WTC11 (cell line): ENCODE measurements around the gene ANKFN1. TPM values are rescaled to one million over a fixed set of nuclear protein-coding genes. Genes with fewer than 3 reads are reported as not detected.

ENCODE experiments used
- ATAC-seq: fragments of 200-7000 bp; cut with Tn5 transposase; 2 replicates; pipeline ENCODE4 v1.10.0; 2021; ENCODE audit warnings: mild to moderate bottlenecking, moderate library complexity
- CTCF ChIA-PET: fragments of 300-600 bp; sonication (Branson Sonifier 250); formaldehyde crosslinking; loops from one replicate; lab custom pipeline; 2021; ENCODE audit warnings: antibody characterized with exemption; lab: Charles Lee
- POLR2A ChIA-PET: fragments of 350-600 bp; sonication (Branson Sonifier 250); formaldehyde crosslinking; loops from one replicate; lab custom pipeline; 2021; ENCODE audit warnings: antibody characterized with exemption; lab: Charles Lee
- DNase-seq: peaks from one replicate; pipeline ENCODE4 v3.0.0; 2021; ENCODE audit warnings: low spot score
- H3K27ac Mint-ChIP-seq: 2 replicates; pipeline ENCODE4 v1.8.0; 2021; ENCODE audit warnings: mixed read lengths
- H3K27me3 Mint-ChIP-seq: 2 replicates; pipeline ENCODE4 v1.8.0; 2021; ENCODE audit warnings: low read depth, mild to moderate bottlenecking, moderate library complexity, mixed read lengths
- H3K36me3 Mint-ChIP-seq: 2 replicates; pipeline ENCODE4 v1.8.0; 2021; ENCODE audit warnings: mixed read lengths
- H3K4me1 Mint-ChIP-seq: 2 replicates; pipeline ENCODE4 v1.8.0; 2022; ENCODE audit warnings: mixed read lengths
- H3K4me3 Mint-ChIP-seq: 2 replicates; pipeline ENCODE4 v1.8.0; 2021; ENCODE audit warnings: mild to moderate bottlenecking, moderate library complexity, mixed read lengths
- H3K9me3 Mint-ChIP-seq: 2 replicates; pipeline ENCODE4 v1.8.0; 2021; ENCODE audit warnings: mixed read lengths
- ATF2 ChIP-seq: sonication (generic); formaldehyde crosslinking; IDR thresholded peaks from 2 replicates; pipeline ENCODE4 v1.8.1; 2022; ENCODE audit warnings: low read depth, missing genetic modification reagents, borderline replicate concordance
- ATF3 ChIP-seq: sonication (generic); formaldehyde crosslinking; conservative IDR thresholded peaks from 2 replicates; pipeline ENCODE4 v1.8.1; 2022; ENCODE audit warnings: mild to moderate bottlenecking, missing genetic modification reagents
- E2F1 ChIP-seq: sonication (generic); formaldehyde crosslinking; IDR thresholded peaks from 2 replicates; pipeline ENCODE4 v1.8.0; 2022; ENCODE audit warnings: mild to moderate bottlenecking, missing genetic modification reagents
- EMX1 ChIP-seq: fragments of 250-450 bp; sonication (Bioruptor Pico); IDR thresholded peaks from 2 replicates; pipeline ENCODE4 v1.8.0; 2021; ENCODE audit warnings: mild to moderate bottlenecking
- ERG ChIP-seq: fragments of 250-450 bp; sonication (Bioruptor Pico); IDR thresholded peaks from 2 replicates; pipeline ENCODE4 v1.8.0; 2021; ENCODE audit warnings: mild to moderate bottlenecking
- ESRRA ChIP-seq: sonication (generic); formaldehyde crosslinking; IDR thresholded peaks from 2 replicates; pipeline ENCODE4 v1.8.1; 2022; ENCODE audit warnings: mild to moderate bottlenecking, missing genetic modification reagents, borderline replicate concordance
- FOXJ3 ChIP-seq: sonication (generic); formaldehyde crosslinking; IDR thresholded peaks from 2 replicates; pipeline ENCODE4 v1.9.0; 2021; ENCODE audit warnings: missing genetic modification reagents, mild to moderate bottlenecking, borderline replicate concordance
- FOXK1 ChIP-seq: sonication (generic); formaldehyde crosslinking; IDR thresholded peaks from 2 replicates; pipeline ENCODE4 v1.8.0; 2022; ENCODE audit warnings: mild to moderate bottlenecking, moderate library complexity, missing genetic modification reagents
- FOXP4 ChIP-seq: sonication (generic); formaldehyde crosslinking; IDR thresholded peaks from 2 replicates; pipeline ENCODE4 v1.8.0; 2022; ENCODE audit warnings: mild to moderate bottlenecking, missing genetic modification reagents
- GABPB1 ChIP-seq: sonication (generic); formaldehyde crosslinking; IDR thresholded peaks from 2 replicates; pipeline ENCODE4 v1.8.1; 2023; ENCODE audit warnings: mild to moderate bottlenecking, missing genetic modification reagents
- GTF2I ChIP-seq: fragments of 250-450 bp; sonication (Bioruptor Pico); conservative IDR thresholded peaks from 2 replicates; pipeline ENCODE4 v1.4.0; 2021; ENCODE audit warnings: mild to moderate bottlenecking
- NFE2L1 ChIP-seq: sonication (generic); formaldehyde crosslinking; IDR thresholded peaks from 2 replicates; pipeline ENCODE4 v1.8.1; 2023; ENCODE audit warnings: missing genetic modification reagents
- PRDM15 ChIP-seq: sonication (generic); formaldehyde crosslinking; IDR thresholded peaks from 2 replicates; pipeline ENCODE4 v1.8.0; 2022; ENCODE audit warnings: missing genetic modification reagents
- RORB ChIP-seq: fragments of 250-450 bp; sonication (Bioruptor Pico); IDR thresholded peaks from 2 replicates; pipeline ENCODE4 v1.9.0; 2021; ENCODE audit warnings: mild to moderate bottlenecking
- SOX15 ChIP-seq: fragments of 250-450 bp; sonication (Bioruptor Pico); IDR thresholded peaks from 2 replicates; pipeline ENCODE4 v1.9.0; 2021; ENCODE audit warnings: mild to moderate bottlenecking
- TEAD4 ChIP-seq: sonication (generic); formaldehyde crosslinking; IDR thresholded peaks from 2 replicates; pipeline ENCODE4 v1.8.0; 2022; ENCODE audit warnings: mild to moderate bottlenecking, missing genetic modification reagents
- USF1 ChIP-seq: sonication (generic); formaldehyde crosslinking; IDR thresholded peaks from 2 replicates; pipeline ENCODE4 v1.8.0; 2022; ENCODE audit warnings: mild to moderate bottlenecking, missing genetic modification reagents
- ZNF121 ChIP-seq: sonication (generic); formaldehyde crosslinking; IDR thresholded peaks from 2 replicates; pipeline ENCODE4 v1.8.0; 2023; ENCODE audit warnings: missing genetic modification reagents
- ZNF281 ChIP-seq: sonication (generic); formaldehyde crosslinking; IDR thresholded peaks from 2 replicates; pipeline ENCODE4 v1.8.0; 2023; ENCODE audit warnings: mild to moderate bottlenecking, missing genetic modification reagents
- total RNA-seq: library from RNA; stranded (reverse); gene quantifications from 3 replicates; pipeline ENCODE4 v1.2.3, GENCODE V29; 2021

Gene ANKFN1
- total RNA-seq, 1 experiment from 2014 or later, result 0.24 TPM

GRCh38 chr17:56130026-56130425 lies 23.2 kb upstream of the ANKFN1 start (continued):
- no peak for TF ChIP-seq PRDM15 (CRISPR knock-in tag)
- TF ChIP-seq TEAD4 (CRISPR knock-in tag), result no peak
- TF ChIP-seq ZNF121 (CRISPR knock-in tag), result no peak
- TF ChIP-seq ERG, result no peak
- no peak for TF ChIP-seq ATF3 (CRISPR knock-in tag)
- TF ChIP-seq GABPB1 (CRISPR knock-in tag), result no peak

- DNase-seq (no peak), ATAC-seq (no peak)
- H3K36me3 Mint-ChIP-seq, result no peaks in the 10 kb centered on the region
- TF ChIP-seq NFE2L1 (CRISPR knock-in tag), result no peak
- TF ChIP-seq FOXP4 (CRISPR knock-in tag), result no peak
- TF ChIP-seq SOX15 (CRISPR knock-in tag), result no peak
- TF ChIP-seq ATF2 (CRISPR knock-in tag), result no peak
- peaks cover 22% of the 10 kb centered on the region for H3K4me1 Mint-ChIP-seq
- no peak overlapping the region for H3K4me3 Mint-ChIP-seq
- no peak overlapping the region for H3K27ac Mint-ChIP-seq
- ChIA-PET CTCF (interaction anchor here (0.8 to 1.5 kb wide), 5 partner anchors 188 to 585 kb away, joined by 3 to 4 read pairs (median 3); no protein-coding TSS in a partner anchor), POLR2A (no interaction called here)
- no peaks in the 10 kb centered on the region for H3K9me3 Mint-ChIP-seq
- no peaks in the 10 kb centered on the region for H3K27me3 Mint-ChIP-seq
Measured at GRCh38 chr17:56130631-56131030, 22.6 kb upstream of the ANKFN1 start.

- no peak for DNase-seq
- CTCF ChIA-PET, result no interaction called here
- no peak overlapping the region for H3K27ac Mint-ChIP-seq
- TF ChIP-seq ESRRA (CRISPR knock-in tag) (no peak), USF1 (CRISPR knock-in tag) (no peak), RORB (CRISPR knock-in tag) (no peak), E2F1 (CRISPR knock-in tag) (no peak), ZNF281 (no peak), ATF3 (CRISPR knock-in tag) (no peak), GTF2I (CRISPR knock-in tag) (no peak), EMX1 (no peak), FOXJ3 (CRISPR knock-in tag) (no peak), FOXK1 (no peak), SOX15 (CRISPR knock-in tag) (no peak)
Measured at GRCh38 chr17:56131431-56131830, 21.8 kb upstream of the ANKFN1 start.

More at GRCh38 chr17:56131431-56131830, 21.8 kb upstream of the ANKFN1 start:
- no peaks in the 10 kb centered on the region for H3K27me3 Mint-ChIP-seq
- no peak for ATAC-seq
- POLR2A ChIA-PET, result no interaction called here
- no peak overlapping the region for H3K4me3 Mint-ChIP-seq
- H3K36me3 Mint-ChIP-seq, result no peaks in the 10 kb centered on the region
- H3K4me1 Mint-ChIP-seq, result peaks cover 22% of the 10 kb centered on the region
- no peaks in the 10 kb centered on the region for H3K9me3 Mint-ChIP-seq
